ENCODE measurements around the gene PDE7B. TPM values are rescaled to one million over a fixed set of nuclear protein-coding genes. Genes with fewer than 3 reads are reported as not detected.

PDE7B gene
- total and polyA plus RNA-seq, 2 donors (not counting 1 experiment from before 2014, with no cell fraction given): 2.6 to 7.5 TPM

DNA sequence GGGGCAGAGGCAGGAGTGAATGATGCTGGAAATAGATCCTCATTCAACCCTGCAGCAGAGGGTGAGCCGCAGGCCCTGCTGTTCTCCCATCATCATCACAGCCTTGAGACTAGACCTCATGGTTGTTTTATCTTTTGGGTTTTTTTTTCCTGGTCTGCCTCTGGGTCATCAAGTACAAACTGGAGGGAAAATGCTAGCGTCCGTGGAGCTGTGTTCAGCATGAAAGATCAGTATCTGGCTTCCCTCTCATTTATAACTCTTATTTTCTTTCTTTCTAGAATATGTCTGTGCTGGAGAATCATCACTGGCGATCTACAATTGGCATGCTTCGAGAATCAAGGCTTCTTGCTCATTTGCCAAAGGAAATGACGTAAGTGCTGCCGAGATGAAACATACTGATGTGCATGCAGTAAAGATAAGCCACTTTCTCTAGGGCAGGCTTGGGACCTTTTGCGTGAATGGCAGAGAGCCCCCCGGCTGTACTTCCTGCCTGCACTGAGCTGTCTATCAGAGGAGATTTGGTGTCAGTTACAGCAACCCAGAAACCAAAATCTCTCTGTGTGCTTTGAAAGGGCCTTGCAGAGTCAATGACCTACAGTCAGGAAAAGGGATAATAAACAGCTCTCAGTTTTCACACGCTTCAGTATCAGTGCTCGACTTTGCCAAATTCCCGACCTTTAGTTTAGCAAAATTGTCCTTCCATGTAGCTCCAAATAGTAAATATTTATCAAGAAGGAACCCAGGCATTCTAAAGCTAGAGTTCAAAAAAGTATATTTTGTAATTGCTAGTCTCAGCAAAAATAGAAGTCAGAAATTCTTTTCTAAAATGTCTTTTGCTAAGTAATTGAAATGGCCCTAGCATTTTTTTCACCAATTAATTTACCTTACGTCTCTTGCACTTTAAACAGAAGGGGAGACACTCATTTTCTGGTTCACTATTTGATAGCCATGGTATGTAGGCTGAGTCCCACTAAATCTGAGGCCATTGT lies 322.3 kb downstream of the PDE7B start:
- no peaks in the 10 kb centered on the region for H3K9me3 ChIP-seq (ENCODE audit: control extremely low read depth in 1 of 3, control insufficient read depth in 2 of 3, insufficient read depth in 1 of 3, low read length in 2 of 3)
- no peaks in the 10 kb centered on the region for H3K79me2 ChIP-seq (ENCODE audit: control insufficient read depth, insufficient read depth, low read length)
- H3K4me3 Mint-ChIP-seq: no peak overlapping the region
- intact Hi-C loops (cut with micrococcal nuclease): no loop called here
- H3K4me3 ChIP-seq (ENCODE audit: control extremely low read depth in 1 of 5, extremely low read depth in 1 of 5, insufficient read depth in 1 of 5, low read depth in 2 of 5, low read length in 4 of 5): no peak overlapping the region
- H3K27me3 Mint-ChIP-seq: no peaks in the 10 kb centered on the region
- no peak overlapping the region for H2AFZ ChIP-seq (ENCODE audit: insufficient read depth, low read depth, low read length, poor library complexity, severe bottlenecking)
- H3K4me1 ChIP-seq (ENCODE audit: control insufficient read depth in 2 of 2, insufficient read depth in 2 of 2, low read length in 2 of 2): no peaks in the 10 kb centered on the region
- POLR2A ChIA-PET: no interaction called here
- H3K27ac ChIP-seq (ENCODE audit: low read length in 2 of 2): no peak overlapping the region
- WGBS (ENCODE audit: insufficient coverage): 95% methylated on average over 9 of the region's 13 CpGs
- CTCF ChIA-PET: interaction anchor here (0.5 kb wide), 1 partner anchor 42 kb away, joined by 3 read pairs; no protein-coding TSS in a partner anchor
- no peak overlapping the region for H3K4me2 ChIP-seq (replicated peaks; ENCODE audit: low read depth, low read length, poor library complexity, severe bottlenecking)
- peaks cover 0 to 7% of the 10 kb centered on the region in 2 experiments for H3K36me3 ChIP-seq (replicated peaks in 1 of 2; ENCODE audit: control extremely low read depth in 1 of 2, control insufficient read depth in 1 of 2, extremely low read depth in 1 of 2, insufficient read depth in 2 of 2, low read length in 1 of 2)
- no peak for TF ChIP-seq EZH2 (IDR thresholded peaks at IDR 0.05; ENCODE audit: borderline replicate concordance, insufficient read depth, low read depth, low read length, poor library complexity, severe bottlenecking)
- TF ChIP-seq, protein P1, sequence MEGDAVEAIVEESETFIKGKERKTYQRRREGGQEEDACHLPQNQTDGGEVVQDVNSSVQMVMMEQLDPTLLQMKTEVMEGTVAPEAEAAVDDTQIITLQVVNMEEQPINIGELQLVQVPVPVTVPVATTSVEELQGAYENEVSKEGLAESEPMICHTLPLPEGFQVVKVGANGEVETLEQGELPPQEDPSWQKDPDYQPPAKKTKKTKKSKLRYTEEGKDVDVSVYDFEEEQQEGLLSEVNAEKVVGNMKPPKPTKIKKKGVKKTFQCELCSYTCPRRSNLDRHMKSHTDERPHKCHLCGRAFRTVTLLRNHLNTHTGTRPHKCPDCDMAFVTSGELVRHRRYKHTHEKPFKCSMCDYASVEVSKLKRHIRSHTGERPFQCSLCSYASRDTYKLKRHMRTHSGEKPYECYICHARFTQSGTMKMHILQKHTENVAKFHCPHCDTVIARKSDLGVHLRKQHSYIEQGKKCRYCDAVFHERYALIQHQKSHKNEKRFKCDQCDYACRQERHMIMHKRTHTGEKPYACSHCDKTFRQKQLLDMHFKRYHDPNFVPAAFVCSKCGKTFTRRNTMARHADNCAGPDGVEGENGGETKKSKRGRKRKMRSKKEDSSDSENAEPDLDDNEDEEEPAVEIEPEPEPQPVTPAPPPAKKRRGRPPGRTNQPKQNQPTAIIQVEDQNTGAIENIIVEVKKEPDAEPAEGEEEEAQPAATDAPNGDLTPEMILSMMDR (IDR thresholded peaks at IDR 0.05): no peak
- H3K27me3 ChIP-seq (replicated peaks in 1 of 4; ENCODE audit: control extremely low read depth in 1 of 4, control insufficient read depth in 3 of 4, insufficient read depth in 4 of 4, low read length in 3 of 4): no peaks in the 10 kb centered on the region
- H3K9me3 Mint-ChIP-seq (ENCODE audit: insufficient read depth): no peaks in the 10 kb centered on the region
- H3K9ac ChIP-seq (ENCODE audit: low read length): no peak overlapping the region
- no peak for ATAC-seq (ENCODE audit: low read depth)
- H4K20me1 ChIP-seq (ENCODE audit: control insufficient read depth, insufficient read depth, low read length, poor library complexity, severe bottlenecking): no peaks in the 10 kb centered on the region
- no peaks in the 10 kb centered on the region for H3K4me1 Mint-ChIP-seq
- no peak overlapping the region for H3K27ac Mint-ChIP-seq
- no peak for DNase-seq

DNA sequence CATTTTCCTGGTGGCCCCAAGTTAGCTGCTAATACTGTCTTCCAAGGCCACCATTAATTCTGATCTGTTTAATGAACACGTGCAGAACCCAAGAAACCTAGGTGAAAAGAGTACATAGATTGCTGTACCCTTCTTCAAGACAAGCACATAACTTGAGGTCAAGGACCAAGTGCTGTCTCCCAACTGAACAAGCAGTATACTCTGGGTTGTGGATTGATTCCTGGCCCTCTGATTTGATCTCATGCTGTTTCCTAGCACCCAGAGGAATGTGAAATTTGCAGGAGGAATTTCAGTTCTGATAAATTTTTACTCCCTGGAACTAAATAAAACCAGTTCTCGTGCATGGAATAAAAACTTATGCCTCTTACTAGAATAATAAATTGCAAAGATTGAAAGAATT lies 323.0 kb downstream of the PDE7B start:
- intact Hi-C loops (cut with micrococcal nuclease): no loop called here
- no peak overlapping the region for H3K27ac ChIP-seq (ENCODE audit: low read length in 2 of 2)
- H3K27ac Mint-ChIP-seq: no peak overlapping the region
- no peaks in the 10 kb centered on the region for H3K4me1 ChIP-seq (ENCODE audit: control insufficient read depth in 2 of 2, insufficient read depth in 2 of 2, low read length in 2 of 2)
- DNase-seq (no peak), ATAC-seq (ENCODE audit: low read depth) (no peak)
- H3K4me3 ChIP-seq (ENCODE audit: control extremely low read depth in 1 of 5, extremely low read depth in 1 of 5, insufficient read depth in 1 of 5, low read depth in 2 of 5, low read length in 4 of 5): no peak overlapping the region
- ChIA-PET CTCF (no interaction called here), POLR2A (no interaction called here)
- no peaks in the 10 kb centered on the region for H3K79me2 ChIP-seq (ENCODE audit: control insufficient read depth, insufficient read depth, low read length)
- H3K9ac ChIP-seq (ENCODE audit: low read length): no peak overlapping the region
- no peaks in the 10 kb centered on the region for H3K27me3 Mint-ChIP-seq
- H4K20me1 ChIP-seq (ENCODE audit: control insufficient read depth, insufficient read depth, low read length, poor library complexity, severe bottlenecking): no peaks in the 10 kb centered on the region
- H3K9me3 Mint-ChIP-seq (ENCODE audit: insufficient read depth): no peaks in the 10 kb centered on the region
- H3K36me3 ChIP-seq (replicated peaks in 1 of 2; ENCODE audit: control extremely low read depth in 1 of 2, control insufficient read depth in 1 of 2, extremely low read depth in 1 of 2, insufficient read depth in 2 of 2, low read length in 1 of 2): peaks cover 3 to 7% of the 10 kb centered on the region in 2 experiments
- TF ChIP-seq EZH2 (IDR thresholded peaks at IDR 0.05; ENCODE audit: borderline replicate concordance, insufficient read depth, low read depth, low read length, poor library complexity, severe bottlenecking): no peak
- TF ChIP-seq, protein P1 (IDR thresholded peaks at IDR 0.05): no peak
- H3K27me3 ChIP-seq (replicated peaks in 1 of 4; ENCODE audit: control extremely low read depth in 1 of 4, control insufficient read depth in 3 of 4, insufficient read depth in 4 of 4, low read length in 3 of 4): no peaks in the 10 kb centered on the region
- H3K4me1 Mint-ChIP-seq: no peaks in the 10 kb centered on the region
- H3K4me2 ChIP-seq (replicated peaks; ENCODE audit: low read depth, low read length, poor library complexity, severe bottlenecking): no peak overlapping the region
- no peak overlapping the region for H2AFZ ChIP-seq (ENCODE audit: insufficient read depth, low read depth, low read length, poor library complexity, severe bottlenecking)
- 80% methylated on average over 1 of the region's 2 CpGs for WGBS (ENCODE audit: insufficient coverage)
- no peak overlapping the region for H3K4me3 Mint-ChIP-seq
- H3K9me3 ChIP-seq (ENCODE audit: control extremely low read depth in 1 of 3, control insufficient read depth in 2 of 3, insufficient read depth in 1 of 3, low read length in 2 of 3): no peaks in the 10 kb centered on the region
